HTERT RPE-1 (cell line): Measurements from ENCODE around the gene DDAH1.
"Not testable (repeated sequence)": the region's sequence is repeated elsewhere in the genome, so short reads cannot be mapped to it uniquely, and the experiment has no call there.

Experiments used
- in situ Hi-C: fragments of 300-500 bp; cut with MboI; formaldehyde crosslinking; loops from 4 replicates; pipeline ENCODE4 v1.14.3; 2020; ENCODE audit warnings: low sequenced_read_pairs

The DDAH1 gene

GRCh38 chr1:85361606-85362296, 103.2 kb downstream of the DDAH1 start:
- in situ Hi-C loops, result no loop called here

DNA sequence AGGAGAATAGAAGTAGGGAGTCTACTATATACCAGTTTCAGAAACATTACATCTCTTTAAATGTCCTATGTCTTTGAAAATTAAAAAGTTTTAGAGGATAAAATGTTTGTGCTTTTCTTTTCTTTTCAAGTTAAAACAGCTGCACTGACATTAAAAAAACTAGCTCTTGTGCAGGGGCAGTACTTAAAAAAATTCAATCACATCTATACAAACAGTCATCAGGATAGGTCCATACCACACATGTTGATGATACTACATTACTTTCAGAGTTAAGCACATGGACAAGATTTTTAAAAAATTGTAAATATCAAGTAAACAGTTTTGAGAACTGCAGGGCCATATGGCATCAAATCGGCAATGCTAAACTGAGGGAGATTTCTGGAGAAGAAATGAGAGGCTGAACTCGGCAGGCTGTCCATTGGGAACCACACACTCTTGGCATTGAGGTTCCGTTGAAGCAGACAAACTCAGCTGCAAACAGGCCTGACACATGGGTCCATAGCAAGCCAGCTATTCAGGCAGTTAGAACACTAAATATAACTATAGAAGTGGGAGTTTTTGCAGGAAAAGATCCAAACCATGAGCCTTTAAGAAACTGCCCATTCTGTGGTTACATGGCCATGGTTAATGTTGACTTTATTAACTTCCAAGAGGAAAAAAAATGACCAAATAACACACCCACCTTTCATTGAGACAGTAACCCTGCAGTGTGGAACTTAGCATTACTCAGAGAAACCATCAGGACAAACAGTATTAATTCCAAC, 104.0 kb downstream of the DDAH1 start:
- in situ Hi-C loops, result no loop called here

GRCh38 chr1:85359874-85360721, 104.9 kb downstream of the DDAH1 start:
- in situ Hi-C loops, result no loop called here

GRCh38 chr1:85358702-85359438, 106.1 kb downstream of the DDAH1 start:
- in situ Hi-C loops, result no loop called here

GRCh38 chr1:85357817-85358216, 107.1 kb downstream of the DDAH1 start:
- in situ Hi-C loops, result no loop called here

GRCh38 chr1:85356130-85356529, 108.8 kb downstream of the DDAH1 start:
- in situ Hi-C loops, result no loop called here

- in situ Hi-C loops, result no loop called here
Observed at GRCh38 chr1:85352055-85352454, 112.9 kb downstream of the DDAH1 start.

- in situ Hi-C loops, result no loop called here
Observed at GRCh38 chr1:85351202-85351828, 113.6 kb downstream of the DDAH1 start.

GRCh38 chr1:85349224-85349623, 115.7 kb downstream of the DDAH1 start:
- in situ Hi-C loops, result no loop called here

DNA sequence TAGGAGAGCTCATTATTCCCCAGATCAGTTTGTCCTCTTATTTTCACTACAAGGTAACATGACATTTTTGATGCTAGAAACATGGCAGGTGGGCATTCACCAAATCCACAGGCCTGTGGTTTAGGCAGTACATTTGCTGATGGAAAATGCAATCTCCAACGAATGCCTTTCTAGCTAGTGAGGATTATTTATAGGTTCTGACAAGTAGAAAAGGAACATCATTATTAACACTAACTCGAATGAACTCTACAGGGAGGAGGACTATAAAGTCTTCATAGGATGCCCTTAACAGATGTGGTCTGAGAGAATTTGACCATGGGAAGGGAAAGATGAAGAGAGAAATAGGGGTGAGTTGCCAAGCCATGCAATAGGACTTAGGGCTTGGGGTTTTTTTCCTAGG, 117.1 kb downstream of the DDAH1 start:
- in situ Hi-C loops, result no loop called here

- in situ Hi-C loops, result not testable (repeated sequence)
Observed at GRCh38 chr1:85347275-85347674, 117.7 kb downstream of the DDAH1 start.

GRCh38 chr1:85344256-85344694, 120.7 kb downstream of the DDAH1 start:
- in situ Hi-C loops, result no loop called here

DNA sequence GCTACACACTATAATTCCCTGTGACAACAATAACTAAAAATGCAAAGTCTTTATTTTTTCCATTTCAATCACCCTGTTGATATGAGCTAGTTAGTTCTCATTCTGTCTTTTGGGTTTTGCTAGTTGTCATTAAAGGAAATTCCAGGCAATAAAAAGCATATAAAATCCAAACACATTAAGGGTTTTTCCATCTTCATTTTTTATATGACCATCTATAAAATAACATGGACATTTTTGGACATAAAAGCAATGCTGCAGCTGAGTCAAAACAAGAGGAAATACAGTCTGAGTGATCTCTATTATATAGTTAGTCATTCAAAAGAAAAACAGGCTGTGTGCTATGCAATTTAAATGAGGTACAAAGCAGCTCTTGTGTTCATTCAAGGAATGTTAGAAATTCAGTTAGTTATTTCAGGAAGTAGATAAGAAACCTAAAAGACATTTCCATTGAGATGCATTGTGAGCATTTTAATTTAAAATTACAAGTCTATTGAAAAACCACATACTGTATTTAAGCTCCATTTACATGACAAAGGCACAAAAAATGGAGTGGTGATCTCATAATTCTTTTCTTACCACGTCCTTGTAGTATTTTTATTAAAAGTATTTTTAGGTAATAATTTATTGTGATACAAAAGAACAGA, 121.2 kb downstream of the DDAH1 start:
- in situ Hi-C loops, result no loop called here

- in situ Hi-C loops, result no loop called here
Observed at GRCh38 chr1:85343213-85343611, 121.7 kb downstream of the DDAH1 start.

DNA sequence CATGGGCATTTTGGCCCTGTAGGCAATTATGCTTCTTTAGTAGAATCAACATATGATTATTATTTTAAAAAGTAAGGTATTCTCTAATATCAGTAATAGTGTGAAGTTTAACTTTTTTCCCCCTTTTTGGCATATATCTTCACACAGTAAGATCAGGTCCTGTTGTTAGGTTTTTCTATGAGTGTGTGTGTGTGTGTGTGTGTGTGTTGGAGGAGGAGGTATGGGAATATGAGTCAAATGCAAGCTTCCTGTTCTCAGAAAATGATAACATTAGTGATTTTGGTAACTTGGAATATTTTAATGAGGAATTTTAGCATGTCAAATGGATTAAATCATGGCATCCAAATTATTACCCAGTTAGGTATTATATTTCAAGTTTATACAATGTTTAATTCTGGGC, 122.8 kb downstream of the DDAH1 start:
- in situ Hi-C loops, result no loop called here

DNA sequence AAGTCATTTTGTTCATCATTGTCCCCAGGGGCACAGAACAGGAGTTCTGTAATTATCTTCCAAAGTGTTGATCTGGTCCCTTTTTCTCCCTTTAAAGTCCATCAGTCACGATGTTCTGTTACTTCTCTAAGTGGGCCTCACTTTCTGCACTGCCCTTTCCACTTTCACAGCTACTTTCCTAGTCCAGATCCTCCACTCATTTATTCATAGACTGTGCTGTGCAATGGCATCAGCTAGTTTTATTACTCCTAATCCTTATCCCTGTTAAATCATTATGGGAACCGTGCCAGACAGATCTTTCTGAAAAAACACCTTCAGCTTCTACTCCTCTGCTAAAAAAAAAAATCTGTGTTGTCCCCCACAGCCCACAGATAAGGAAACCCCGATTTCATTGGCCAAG, 124.5 kb downstream of the DDAH1 start:
- in situ Hi-C loops, result no loop called here

- in situ Hi-C loops, result no loop called here
Observed at GRCh38 chr1:85339656-85340399, 125.1 kb downstream of the DDAH1 start.

- in situ Hi-C loops, result no loop called here
Observed at GRCh38 chr1:85339089-85339488, 125.9 kb downstream of the DDAH1 start.

DNA sequence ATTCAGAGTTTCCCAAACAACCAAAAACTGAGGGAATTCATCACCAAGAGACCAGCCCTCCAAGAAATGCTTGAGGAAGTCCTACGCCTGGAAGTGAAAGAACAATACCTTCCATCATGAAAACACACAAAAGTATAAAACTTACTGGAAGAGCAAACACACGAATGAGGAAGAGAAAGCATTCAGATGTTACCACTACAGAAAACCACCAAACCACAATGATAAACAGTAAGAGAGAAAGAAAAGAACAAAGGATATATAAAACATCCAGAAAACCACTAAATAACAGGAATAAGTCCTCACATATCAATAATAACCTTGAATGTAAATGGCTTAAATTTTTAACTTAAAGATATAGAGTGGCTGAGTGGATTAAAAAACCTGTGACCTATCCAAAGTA, 130.0 kb downstream of the DDAH1 start:
- in situ Hi-C loops, result no loop called here
